DMS 273 treated with DMSO at 0.1 percent for 48 hours (cell line): ENCODE measurements around the gene ISG15.
"Not testable (repeated sequence)": the region's sequence is repeated elsewhere in the genome, so short reads cannot be mapped to it uniquely, and the experiment has no call there.

Experiments
- DNase-seq: peaks from one replicate; lab custom pipeline; 2025; lab: John Stamatoyannopoulos, UW

ISG15 gene

DNA sequence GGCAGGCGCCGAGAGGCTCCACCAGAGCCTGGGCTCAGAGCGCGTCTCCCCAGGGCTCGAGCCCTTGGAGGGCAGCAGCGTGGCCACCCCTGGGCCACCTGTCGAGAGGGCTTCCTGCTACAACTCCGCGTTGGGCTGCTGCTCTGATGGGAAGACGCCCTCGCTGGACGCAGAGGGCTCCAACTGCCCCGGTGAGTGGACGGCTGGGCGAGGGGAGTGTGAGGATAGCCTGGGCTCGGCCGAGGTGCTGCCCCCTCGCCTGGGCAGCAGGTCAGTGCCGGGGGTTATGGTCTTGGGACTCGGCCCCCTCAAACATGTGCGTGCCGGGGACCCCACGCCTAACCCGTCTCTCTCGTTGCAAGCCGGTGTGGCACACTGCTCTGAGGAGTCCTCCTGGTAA, 33.5 kb downstream of the ISG15 start:
- no peak for DNase-seq

DNA sequence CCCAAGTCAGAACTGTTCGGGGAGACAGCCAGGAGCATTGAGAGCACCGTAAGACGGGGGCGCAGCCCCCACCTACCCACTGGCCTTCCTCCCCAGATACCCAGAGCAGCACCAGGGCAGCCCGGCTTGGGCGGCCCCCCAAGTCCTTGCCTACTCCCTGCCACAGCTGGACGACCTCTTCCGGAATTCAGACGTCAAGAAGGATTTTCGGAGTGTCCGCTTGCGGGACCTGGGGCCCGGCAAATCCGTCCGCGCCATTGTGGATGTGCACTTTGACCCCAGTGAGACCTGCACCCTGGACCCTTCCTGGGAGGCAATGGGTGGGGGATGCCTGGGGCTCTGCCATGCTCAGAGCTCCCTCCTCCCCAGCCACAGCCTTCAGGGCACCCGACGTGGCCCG, 34.1 kb downstream of the ISG15 start:
- no peak for DNase-seq

DNA sequence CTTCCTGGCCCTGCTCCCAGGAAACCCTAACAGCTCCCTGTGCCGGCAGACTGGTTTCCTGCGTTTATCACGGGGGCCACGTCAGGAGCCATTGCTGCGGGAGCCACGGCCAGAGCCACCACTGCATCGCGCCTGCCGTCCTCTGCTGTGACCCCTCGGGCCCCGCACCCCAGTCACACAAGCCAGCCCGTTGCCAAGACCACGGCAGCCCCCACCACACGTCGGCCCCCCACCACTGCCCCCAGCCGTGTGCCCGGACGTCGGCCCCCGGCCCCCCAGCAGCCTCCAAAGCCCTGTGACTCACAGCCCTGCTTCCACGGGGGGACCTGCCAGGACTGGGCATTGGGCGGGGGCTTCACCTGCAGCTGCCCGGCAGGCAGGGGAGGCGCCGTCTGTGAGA, 34.7 kb downstream of the ISG15 start:
- no peak for DNase-seq

DNA sequence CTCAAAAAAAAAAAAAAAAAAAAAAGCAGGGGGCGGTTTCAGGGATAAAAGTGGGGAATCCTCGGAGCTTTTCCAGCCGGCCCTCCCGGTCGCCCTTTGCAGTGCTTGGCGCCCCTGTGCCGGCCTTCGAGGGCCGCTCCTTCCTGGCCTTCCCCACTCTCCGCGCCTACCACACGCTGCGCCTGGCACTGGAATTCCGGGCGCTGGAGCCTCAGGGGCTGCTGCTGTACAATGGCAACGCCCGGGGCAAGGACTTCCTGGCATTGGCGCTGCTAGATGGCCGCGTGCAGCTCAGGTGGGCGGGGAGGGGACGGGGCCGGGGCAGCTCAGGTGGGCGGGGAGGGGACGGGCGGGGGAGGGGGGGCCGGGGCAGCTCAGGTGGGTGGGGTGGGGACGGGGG, 35.5 kb downstream of the ISG15 start:
- DNase-seq = no peak

DNA sequence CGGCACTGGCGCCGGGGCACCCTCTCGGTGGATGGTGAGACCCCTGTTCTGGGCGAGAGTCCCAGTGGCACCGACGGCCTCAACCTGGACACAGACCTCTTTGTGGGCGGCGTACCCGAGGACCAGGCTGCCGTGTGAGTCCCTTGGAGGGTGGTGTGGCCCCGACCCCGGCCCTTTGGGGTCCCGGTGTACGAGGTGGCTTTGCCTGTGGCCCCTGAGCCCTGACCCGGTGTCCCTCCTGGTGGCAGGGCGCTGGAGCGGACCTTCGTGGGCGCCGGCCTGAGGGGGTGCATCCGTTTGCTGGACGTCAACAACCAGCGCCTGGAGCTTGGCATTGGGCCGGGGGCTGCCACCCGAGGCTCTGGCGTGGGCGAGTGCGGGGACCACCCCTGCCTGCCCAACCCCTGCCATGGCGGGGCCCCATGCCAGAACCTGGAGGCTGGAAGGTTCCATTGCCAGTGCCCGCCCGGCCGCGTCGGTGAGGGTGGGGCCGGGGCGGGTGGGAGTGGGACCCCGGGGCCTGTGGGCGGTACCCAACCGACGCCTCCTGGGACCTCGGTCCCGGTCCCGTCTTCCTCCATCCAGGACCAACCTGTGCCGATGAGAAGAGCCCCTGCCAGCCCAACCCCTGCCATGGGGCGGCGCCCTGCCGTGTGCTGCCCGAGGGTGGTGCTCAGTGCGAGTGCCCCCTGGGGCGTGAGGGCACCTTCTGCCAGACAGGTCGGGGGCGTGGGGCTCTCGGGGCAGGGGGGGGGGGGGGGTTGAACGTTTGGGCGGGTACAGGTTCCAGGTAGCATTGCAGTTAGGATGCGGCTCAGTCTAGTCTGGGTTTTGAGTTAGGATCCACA, 36.2 kb downstream of the ISG15 start:
- DNase-seq = no peak

DNA sequence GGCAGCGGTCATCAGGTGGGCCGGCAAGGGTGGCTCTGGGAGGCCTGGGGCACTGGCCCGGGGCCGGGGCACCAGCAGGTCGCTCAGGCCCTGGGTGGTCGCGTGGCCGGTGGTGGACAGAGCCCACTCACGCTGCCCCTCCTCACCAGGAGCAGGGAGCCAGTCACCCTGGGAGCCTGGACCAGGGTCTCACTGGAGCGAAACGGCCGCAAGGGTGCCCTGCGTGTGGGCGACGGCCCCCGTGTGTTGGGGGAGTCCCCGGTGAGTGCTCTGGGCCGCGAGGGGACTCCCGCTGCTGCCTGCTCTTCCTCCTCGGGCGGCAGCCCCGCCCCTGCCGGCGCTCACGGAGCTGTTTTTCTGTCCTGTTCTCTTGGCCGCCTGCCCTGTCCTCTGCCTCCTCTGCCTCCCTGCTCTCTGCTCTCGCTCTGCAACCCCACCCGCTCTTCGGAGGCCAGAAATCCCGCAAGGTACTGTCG, 37.3 kb downstream of the ISG15 start:
- DNase-seq = no peak

DNA sequence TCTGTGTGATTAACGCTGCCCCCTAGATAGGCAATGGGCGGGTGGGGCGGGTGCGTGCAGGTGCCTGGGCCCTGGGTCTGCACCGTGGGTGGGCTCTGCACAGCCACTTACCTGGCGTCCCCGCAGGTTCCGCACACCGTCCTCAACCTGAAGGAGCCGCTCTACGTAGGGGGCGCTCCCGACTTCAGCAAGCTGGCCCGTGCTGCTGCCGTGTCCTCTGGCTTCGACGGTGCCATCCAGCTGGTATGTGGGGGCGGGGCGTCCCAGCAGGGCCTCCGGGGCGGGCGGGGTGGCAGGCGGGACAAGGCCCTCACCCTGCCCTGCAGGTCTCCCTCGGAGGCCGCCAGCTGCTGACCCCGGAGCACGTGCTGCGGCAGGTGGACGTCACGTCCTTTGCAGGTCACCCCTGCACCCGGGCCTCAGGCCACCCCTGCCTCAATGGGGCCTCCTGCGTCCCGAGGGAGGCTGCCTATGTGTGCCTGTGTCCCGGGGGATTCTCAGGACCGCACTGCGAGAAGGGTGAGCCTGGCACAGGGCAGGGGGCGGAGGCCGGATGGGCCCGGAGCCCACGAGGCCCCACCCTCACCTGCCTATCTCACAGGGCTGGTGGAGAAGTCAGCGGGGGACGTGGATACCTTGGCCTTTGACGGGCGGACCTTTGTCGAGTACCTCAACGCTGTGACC, 38.0 kb downstream of the ISG15 start:
- no peak for DNase-seq

DNA sequence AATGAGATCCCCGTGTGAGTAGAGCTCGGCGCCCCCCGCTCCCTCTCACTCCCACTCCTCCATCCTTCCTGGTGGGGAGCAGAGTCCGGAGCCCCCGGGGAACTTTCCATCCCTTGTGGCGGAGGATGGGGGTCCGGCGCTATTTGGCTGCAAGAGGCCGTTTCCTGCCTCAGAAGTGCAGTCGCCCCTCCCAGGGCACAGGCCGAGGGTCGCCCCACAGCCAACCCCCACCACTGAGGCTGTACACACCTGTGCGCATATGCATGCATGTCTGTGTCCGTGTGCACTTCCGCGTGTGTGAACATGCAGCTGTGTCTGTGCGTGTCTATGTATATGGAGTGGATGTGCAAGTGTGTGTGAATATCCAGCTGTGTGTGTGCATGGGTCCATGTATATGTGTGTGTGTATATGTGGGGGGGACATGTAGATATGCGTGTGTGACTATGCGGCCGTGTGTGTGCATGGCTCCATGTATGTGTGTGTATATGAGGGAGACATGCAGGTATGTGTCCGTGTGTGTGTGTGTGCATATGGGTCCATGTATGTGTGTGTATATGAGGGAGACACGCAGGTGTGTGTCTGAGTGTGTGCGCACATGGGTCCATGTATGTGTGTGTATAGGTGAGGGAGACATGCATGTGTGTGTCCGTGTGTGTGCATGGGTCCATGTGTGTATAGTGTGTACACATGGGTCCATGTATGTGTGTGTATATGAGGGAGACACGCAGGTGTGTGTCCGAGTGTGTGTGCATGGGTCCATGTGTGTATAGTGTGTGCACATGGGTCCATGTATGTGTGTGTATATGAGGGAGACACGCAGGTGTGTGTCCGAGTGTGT, 38.9 kb downstream of the ISG15 start:
- DNase-seq = no peak

DNA sequence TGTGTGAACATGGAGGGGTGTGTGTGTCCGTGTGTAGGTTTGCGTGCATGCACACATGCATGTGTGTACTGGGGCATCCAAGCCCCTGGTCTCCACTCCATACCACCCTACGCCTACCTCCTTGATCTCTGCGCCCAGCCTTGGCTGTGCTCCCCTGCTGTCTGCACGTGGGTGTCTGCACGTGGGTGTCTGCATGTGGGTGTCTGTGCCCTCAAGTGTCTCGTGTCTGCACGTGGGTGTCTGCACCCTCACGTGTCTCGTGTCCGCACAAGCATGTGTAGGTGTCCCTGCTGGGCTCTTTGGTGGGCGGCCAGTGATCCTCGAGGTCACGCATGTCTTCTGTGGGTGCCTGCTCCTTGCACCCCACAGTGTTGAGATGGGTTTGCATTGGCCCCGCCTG, 39.7 kb downstream of the ISG15 start:
- no peak for DNase-seq

DNA sequence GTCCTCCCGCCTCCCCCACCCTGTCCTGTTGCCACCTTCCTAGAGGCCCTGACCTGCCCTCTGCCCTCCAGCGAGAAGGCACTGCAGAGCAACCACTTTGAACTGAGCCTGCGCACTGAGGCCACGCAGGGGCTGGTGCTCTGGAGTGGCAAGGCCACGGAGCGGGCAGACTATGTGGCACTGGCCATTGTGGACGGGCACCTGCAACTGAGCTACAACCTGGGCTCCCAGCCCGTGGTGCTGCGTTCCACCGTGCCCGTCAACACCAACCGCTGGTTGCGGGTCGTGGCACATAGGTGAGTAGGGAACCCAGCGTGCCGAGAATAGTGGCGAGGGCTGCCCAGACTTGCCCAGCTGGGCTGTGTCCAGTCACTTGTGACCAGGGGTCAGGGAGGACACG, 40.4 kb downstream of the ISG15 start:
- DNase-seq = no peak

DNA sequence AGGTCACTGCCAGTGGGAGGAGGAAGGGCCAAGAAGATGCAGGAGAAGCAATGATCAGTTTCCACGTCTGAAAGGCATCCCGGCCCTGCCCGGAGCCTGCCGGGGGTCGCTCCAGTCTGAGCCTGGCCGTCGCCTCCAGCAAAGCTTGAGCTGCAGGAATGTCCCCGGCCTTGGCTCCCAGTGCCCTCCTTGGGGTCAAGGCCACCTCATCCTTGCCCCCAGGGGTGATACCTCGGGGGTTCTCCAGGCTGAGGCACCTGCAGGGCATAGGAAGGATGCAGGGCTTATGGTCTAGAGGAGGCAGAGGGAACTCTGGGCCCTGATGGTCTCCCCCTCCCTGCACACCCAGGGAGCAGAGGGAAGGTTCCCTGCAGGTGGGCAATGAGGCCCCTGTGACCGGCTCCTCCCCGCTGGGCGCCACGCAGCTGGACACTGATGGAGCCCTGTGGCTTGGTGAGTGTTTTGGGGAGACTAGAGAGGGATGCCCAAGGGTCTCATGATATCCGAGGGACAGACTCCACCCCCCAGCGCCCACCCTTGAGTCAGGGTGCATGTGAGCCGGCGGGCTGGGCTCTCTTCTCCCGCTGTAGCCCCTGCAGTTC, 40.9 kb downstream of the ISG15 start:
- no peak for DNase-seq

DNA sequence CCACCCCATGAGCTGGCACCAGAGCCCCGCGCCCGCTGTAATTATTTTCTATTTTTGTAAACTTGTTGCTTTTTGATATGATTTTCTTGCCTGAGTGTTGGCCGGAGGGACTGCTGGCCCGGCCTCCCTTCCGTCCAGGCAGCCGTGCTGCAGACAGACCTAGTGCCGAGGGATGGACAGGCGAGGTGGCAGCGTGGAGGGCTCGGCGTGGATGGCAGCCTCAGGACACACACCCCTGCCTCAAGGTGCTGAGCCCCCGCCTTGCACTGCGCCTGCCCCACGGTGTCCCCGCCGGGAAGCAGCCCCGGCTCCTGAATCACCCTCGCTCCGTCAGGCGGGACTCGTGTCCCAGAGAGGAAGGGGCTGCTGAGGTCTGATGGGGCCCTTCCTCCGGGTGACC, 41.7 kb downstream of the ISG15 start:
- no peak for DNase-seq

DNA sequence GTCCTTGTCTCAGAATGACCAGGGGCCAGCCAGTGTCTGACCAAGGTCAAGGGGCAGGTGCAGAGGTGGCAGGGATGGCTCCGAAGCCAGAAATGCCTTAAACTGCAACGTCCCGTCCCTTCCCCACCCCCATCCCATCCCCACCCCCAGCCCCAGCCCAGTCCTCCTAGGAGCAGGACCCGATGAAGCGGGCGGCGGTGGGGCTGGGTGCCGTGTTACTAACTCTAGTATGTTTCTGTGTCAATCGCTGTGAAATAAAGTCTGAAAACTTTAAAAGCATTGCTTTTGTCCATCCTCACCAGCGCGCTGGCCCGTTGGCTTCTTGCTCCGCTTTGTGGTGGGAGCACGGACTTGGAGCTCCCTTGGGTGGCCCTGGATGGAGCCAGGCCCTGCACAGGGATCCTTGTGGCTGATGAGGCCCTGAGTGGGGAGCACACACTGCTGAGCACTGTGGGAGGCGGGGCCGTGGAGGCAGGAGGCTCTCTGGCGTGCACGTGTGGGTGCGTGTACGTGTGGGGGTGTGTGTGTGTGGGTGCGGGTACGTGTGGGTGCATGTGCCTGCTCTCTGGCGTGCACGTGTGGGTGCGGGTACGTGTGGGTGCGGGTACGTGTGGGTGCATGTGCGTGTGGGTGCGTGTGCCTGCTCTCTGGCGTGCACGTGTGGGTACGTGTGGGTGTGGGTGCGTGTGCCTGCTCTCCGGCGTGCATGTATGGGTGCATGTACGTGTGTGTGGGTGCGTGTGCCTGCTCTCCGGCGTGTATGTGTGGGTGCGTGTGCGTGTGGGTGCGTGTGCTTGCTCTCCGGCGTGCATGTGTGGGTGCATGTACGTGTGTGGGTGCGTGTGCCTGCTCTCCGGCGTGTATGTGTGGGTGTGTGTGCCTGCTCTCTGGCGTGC, 42.8 kb downstream of the ISG15 start:
- DNase-seq = no peak

DNA sequence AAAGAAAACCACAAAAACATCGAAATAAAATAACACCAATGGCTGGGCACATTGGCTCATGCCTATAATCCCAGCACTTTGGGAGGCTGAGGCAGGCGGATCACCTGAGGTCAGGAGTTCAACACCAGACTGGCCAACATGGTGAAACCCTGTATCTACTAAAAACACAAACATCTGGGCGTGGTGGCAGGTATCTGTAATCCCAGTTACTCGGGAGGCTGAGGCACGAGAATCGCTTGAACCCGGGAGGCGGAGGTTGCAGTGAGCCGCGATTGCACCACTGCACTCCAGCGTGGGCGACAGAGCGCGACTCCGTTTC, 44.4 kb downstream of the ISG15 start:
- not testable (repeated sequence) for DNase-seq

DNA sequence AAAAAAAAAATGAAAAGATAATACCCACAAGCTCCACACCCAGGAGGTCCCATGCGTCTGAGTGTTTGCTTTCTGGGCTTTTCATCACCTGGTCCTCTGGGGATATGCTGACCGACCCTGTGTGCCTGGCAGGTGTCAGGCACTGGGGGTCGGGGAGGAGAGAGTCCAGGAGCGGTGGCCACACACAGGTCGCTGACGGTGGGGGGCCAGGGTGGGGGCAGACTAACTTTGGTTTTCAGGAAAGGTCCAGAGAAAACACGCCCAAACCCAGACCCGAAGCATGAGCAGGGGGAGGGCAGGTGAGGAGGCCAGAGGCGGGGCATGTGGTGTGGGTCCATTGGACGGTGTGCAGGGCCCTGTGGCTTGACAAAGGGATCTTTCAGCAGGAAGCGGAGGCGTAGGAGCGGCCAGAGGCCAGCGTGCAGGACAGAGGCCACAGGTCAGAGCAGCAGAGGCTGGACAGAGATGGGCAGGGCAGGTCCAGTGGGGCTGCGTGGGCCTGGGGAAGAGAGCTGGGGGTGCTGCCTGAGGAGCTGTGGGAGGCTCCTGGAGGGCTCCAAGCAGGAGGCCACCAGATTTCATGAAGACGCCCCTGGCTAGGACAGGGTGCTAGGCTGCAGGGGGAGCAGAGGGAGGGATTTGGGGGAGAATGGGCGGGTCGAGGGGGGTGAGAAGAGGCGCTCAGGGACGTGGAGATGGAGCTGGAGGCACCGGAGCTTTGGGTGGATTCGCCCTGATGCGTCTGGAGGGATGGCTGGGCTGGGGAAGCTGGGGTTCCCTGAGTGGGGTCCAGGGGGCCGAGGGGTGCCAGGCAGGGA, 45.0 kb downstream of the ISG15 start:
- no peak for DNase-seq

DNA sequence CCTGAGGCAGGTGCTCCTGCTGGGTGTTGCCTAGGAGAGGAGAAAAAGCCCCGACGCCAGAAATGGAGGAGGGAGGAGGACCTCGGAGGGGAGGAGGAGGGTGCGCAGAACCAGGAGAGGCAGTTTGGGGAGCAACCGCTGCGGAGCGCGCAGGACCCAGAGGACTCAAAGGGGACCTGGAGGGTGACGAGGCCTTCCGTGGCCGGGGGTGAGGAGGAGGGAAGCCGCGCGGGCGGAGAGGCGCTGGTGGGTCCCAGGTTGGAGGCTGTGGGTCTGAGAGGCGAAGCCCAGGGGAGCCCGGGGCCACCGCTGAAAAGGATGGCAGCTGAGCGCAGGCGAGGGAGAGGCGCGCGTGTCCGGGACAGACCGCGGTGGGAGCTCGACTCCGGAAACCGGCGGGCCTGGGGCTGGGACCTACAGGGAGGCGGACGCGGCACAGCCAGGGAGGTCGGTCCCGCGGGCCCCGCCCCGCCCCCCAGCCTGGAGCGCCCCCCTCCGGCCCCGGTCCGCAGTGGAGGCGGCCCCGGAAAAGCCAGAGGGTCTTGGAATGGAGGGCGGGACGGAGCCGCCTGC, 45.7 kb downstream of the ISG15 start:
- no peak for DNase-seq

DNA sequence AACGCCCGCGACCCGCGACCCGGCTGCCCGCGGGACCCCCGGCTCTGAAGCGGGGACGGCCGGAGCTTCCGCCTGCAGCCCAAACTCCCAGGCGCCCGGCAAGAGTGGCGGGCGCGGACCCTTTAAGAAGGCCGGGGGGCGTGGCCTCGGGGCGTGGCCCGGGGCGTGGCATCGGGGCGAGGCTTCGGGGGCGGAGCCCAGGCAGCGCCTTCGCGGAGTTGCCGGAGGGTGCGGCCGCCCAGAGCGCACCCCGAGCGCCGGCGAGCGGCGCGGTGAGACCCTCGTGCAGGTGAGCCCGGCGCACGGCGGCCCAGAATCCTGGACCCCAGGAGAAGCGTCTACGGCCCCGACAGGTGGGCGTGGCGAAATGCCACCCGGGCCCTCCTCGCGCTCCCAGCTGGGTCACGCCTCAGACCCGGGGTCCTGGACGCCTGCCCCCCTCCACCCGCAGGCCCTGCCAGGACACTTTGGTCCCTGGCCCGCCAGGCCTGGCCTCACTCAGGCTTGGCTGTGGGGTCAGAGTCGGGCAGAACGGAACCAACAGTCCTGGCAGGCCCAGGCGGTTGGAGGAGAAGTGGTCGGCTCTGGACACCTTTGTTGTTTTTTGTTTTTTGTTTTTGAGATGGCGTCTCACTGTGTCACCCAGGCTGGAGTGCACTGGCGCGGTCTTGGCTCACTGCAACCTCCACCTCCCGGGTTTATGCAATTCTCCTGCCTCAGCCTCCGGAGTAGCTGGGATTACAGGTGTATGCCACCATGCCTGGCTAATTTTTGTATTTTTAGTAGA, 46.4 kb downstream of the ISG15 start:
- no peak for DNase-seq

DNA sequence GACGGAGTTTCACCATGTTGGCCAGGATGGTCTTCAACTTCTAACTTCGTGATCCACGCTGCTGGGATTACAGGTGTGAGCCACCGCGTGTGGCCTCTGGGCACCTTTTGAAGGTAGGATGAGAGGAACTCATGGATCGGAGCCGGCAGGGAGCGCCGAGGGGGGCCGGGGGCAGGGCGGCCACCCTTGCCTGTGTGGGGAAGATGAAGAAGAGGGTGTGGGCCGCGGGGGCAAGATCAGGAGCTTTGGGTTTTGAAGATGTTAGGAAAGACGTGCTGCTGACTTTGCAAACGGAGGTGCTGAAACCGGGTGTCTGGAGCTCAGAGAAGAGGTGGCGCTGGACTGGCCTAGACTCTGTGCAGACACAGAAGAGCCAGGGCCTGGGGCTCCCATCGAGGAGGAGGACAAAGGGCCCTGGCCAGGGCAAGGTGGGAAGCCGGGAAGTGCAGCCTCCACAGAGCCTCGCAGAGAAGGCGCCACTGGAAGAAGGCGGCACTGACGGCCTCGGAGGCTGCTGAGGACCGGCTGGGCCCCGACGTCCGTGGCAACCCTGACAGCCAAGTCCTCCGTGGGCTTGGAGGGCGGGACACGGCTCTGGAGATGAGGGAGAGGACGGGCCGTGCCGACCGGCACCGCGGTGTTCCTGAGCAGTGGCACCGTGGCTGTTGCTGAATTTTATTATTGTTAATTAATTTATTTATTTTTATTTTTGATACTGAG, 47.1 kb downstream of the ISG15 start:
- DNase-seq = no peak
